CD4-positive, alpha-beta T cell treated with Interferon alpha-2 for 1 hour (primary cell): ENCODE data around the gene KCNMA1.

Source experiments
- DNase-seq, 2 donors: peaks; one replicate each; pipeline ENCODE4 v3.0.0-alpha.2; 2020 to 2022

KCNMA1 gene

DNA sequence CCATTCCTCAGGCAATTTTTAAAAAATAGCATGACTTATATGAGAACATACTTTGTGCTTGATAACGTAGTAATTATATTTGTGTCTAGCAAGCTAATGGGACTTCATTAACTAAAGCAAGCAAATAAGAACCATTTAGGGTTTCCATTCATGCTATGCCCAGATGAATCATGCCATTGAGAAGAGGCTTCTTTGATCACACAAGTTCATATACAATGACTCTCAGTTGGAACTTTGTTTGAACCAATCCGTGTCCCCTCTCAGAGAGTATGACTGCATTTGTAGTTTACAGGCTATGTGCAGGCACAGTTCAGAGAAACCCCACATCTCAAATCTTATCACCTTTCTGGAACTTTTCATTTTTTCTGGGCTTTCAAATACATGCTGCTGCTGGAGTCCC is 614.2 kb downstream of the KCNMA1 start:
- DNase-seq, result no peak

DNA sequence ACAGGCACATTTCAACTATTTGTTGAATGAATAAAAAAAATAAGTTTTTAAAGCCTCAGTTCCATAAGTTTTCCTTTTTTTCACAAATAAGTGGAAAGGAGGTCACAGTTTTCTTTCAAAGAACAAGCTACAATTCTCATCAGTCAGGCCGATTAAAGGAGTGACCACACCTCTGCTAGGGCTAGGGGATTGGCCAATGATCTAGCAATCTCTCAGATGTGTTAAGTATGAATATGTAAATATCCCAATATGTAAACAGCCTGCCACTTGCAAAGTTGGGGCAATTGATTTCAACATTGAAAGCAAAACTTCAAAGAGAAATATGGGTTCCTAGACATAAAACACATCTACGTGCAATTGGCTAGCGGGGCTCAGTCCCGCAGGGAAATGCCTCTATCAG is 614.9 kb downstream of the KCNMA1 start:
- DNase-seq, result no peak

DNA sequence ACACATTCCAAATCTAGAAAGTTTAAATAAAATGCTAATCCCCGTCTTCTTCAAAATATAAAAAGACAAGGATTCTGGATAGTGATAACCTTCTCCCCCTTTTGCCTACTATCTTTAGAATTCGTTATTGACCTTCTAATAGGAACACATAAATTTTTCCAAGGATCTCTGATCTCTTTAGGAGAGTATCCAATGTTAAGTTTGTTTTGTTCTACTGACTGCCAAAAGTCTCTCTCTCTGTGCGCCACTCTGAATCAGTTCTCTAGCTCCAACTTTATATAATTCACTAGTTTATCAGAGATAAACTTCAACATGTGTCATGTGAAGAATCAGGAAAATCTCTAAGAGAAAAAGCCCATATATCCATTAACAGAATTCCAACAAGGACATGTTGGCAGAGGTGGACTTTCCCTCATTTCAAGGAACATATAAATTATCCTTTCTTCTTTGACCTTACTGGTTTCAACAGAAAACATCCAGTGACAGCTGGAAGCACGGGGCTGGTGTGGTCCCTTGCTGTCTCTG is 615.6 kb downstream of the KCNMA1 start:
- DNase-seq, result no peak

- DNase-seq, result no peak
Observed at GRCh38 chr10:77020426-77021040, 617.1 kb downstream of the KCNMA1 start.

- no peak for DNase-seq
Observed at GRCh38 chr10:77016855-77017254, 620.8 kb downstream of the KCNMA1 start.

DNA sequence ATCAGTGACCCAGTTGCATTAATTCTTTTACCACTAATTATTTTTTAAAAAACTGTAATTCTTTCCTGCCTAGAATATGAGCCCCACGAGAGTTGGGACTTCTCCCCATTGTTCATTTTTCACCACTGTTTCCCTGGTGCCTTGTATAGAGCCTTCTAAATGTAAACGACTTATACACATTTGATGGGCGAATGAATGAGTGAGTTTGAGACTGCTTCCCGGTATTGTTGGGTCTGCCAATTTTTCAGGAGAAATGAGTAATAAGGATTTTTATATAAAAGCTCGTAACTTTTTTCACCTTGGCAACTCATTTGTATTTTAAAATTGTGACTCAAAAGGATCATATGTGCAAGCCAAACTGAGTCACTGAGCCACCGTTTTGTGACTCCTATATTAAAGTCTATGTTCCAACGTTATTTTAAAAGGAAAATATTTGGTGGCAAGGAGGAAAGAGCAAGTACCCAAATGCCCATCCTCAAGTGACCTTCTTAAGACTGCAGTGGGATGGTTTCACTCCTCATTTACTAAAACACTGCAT is 621.3 kb downstream of the KCNMA1 start:
- no peak for DNase-seq

DNA sequence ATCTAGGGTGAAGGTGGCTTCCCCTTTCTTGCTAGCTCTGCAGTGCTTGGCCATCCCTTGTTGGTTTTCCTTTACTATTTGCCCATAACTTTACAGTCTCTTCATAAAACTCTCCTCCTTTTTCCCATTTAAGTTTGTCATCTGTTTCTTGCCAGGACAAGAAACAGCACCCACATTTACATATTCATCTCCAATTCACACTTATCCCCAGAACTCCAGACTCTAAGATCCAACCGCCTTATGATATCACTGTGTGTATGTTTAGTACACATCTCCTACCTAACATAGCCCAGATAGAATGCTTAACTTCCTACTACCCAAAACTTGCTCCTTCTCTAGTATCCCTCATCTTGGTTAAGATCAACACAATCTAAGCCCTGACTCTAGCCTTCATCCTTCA is 622.2 kb downstream of the KCNMA1 start:
- DNase-seq, result no peak

- DNase-seq, result no peak
Observed at GRCh38 chr10:77012812-77013500, 624.7 kb downstream of the KCNMA1 start.

DNA sequence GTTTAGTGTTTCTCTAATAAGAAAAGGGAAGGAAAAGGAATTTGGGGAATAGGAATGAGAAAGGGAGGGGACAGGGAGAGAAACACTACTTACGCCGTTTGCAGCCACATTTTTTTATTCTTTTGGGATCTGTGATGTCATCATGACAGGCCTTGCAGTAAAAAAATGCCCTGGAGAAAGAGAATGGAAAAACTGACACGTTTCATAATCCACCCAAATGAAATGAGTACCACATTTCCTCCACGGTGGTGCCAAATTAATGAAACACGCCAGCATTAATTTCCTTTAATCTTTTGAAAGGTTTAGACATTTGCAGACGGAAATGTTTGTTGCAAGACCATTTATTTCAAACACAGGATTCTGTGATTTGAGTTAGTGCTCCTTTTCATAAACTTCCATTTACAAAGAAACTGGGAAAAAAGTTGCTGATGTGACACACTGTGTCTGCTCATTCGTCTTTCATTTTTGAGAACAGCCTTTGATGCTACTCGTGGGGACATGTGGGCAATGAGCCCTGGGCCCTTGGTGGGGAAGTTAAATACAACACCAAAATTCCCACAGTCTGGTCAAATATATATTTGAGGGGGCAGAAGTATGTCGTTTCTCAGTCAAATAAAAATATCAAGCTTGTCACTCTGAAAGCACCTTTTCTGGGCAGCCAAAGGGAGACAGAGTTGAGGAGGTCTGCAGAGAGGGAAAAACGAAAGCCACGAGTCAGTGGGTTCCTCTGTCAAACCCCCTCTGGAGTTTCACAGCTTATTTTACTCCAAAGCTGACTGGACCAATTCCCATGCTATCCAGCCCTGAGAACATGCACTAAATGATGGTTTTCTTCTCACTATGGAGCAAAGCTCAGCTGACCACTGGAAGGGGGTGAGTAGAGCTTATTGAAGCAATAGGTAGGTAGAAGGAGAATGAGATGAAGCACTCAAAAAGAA is 625.5 kb downstream of the KCNMA1 start:
- DNase-seq, result no peak

GRCh38 chr10:77010430-77010829 is 627.2 kb downstream of the KCNMA1 start:
- DNase-seq, result no peak

DNA sequence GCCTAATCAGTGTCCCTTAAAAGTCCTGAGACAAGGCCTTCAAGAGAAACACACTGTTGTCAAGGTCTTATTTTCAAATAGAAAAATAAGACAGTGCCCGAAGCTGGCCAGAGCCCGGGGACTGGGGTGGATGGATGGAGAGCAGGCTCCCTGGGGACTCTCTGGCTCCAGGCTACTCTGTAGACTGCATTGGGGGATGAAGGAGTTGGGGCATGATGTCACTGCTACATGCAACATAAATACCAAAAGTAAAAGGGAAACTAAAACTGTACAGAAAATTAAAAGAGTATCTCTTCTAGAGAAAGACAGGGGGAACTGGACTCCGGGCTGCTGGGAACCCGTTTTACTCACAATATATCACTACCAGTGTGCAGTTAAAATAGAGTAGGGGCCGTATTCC is 629.8 kb downstream of the KCNMA1 start:
- DNase-seq, result no peak

DNA sequence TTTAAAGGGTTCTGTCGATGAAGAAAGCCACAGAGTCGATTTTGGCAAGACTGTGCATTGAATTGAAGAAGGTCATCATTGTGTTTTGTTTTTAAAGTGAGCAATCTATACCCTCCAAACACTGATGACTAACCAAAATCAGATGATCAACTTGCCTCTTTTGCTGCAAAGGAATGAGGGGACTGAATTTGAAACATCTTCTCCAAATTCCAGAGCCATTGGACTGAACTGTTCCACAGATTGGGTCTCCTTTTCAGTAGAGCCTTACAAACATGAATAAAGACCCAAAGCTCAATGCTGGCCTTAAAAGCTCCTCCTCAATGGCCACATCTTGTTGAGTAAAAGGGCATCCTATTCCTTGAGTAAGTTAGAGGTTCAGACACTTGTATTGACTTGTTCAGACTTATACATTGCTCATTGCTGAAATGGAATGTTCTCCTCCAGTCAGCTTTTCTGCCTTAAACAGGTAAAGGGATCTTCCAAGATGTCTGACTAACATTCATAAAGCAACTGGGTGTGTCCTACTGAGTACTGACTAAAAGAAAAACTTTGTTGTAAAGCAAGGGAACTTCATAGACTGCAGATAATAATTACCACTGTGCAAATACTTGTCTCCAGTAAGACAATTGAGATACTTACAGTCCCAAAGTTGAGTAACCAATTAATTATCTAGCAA is 630.6 kb downstream of the KCNMA1 start:
- no peak for DNase-seq

- DNase-seq, result no peak
Observed at GRCh38 chr10:77005871-77006270, 631.7 kb downstream of the KCNMA1 start.

DNA sequence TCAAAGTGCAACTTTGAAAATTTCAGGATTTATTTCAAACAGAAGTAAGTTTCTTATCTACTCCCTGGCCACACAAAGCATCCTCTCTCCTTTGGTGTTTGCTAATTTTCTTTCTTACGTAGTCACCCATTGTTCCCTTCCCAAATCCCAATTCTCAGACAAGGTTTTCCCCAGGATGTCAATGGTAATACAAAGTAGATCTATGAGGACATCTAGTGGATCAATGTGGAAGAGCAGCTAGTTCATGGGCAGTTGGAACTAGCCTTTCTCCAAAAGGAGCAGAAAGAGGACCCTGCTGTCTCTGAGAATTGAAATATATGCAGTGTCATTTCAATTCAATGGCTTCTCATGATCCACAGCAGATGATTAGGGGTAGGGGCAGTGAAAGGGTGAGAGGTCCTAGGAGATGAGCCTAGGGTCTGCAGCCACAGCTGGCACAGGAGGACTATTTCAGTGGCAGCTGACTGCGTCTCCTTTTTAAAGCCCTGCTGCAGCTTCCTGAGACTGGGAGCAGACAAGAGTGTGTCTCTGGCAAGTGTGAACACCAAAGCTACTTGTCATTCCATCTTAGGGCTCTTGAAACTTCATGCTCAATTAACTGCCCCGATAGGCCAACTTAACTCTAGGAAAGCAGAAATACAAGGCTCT is 632.6 kb downstream of the KCNMA1 start:
- no peak for DNase-seq

DNA sequence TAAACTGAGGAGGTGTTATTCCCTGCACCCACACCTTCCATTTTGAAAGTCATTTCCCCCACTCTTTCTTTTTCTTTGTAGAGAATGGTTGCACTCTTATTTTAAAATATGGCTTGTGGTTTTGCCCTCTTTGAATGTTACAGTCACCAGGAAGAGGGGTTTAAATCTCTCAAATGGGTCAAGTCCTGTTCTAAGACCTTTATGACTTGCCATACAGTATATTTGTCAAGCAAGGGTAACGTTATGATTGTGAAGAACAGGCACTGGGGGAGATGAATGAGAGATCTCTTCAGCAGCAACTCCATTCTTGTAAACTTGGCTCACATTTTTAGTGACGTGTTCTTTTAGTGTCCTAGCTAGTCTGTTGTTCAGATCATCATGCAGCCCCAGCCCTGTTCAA is 634.7 kb downstream of the KCNMA1 start:
- DNase-seq, result no peak

DNA sequence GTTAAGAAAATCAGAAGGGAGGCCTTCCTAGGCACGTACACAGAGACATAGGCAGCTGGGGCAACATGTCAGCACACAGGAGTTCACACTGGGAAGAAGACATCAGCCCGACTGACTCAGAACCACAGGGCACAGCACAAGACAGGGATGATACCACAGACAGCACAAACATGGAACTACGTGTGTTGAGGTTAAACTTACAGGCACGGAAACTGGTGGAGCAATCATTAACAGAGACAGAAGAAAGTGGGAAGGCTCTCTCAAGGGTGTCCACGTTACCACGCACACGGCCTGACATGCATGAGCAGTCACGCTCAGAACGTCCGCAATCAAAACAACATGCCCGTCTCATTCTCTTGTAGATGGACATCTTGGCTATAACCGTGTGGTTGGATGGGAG is 636.4 kb downstream of the KCNMA1 start:
- DNase-seq, result no peak

DNA sequence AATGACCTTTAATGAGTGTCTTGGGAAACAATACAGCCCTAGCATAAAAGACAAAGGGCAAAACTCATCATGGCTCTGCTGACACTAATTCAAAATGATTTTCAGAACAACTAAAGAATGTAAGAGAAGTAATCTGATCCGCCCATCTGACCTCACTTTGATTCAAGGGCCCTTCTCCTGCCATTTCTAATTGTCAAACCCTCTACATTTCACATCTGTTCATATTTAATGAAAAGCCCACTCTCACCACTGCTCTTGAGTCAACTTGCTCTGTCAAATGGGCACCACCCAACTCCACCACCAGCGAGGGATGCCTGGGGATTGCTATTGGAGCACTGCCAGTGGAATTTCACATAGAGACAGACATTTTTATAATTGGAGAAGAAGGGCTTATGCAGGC is 639.2 kb downstream of the KCNMA1 start:
- DNase-seq, result no peak

GRCh38 chr10:76997631-76998030 is 640.0 kb downstream of the KCNMA1 start:
- no peak for DNase-seq

GRCh38 chr10:76995023-76995422 is 642.6 kb downstream of the KCNMA1 start:
- DNase-seq, result no peak

DNA sequence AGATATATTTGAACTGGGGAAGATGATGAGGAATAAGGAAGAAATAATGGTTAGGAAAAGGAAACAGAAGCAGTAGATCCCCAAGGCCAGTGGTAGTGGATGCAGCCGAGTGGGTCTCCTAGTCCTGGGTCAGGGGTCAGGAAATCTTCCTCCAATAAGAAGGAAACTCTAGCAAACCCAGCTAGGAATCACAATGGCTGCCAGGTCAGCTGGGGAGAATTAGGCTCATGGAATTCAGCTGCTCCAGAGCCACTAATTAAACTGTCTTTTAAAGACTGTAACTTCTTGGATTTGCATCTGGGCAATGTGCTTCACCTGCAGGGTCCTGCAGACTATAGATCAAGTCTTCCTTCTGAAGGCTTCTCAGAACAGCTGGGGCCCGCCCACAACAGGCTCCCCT is 644.4 kb downstream of the KCNMA1 start:
- no peak for DNase-seq

GRCh38 chr10:76992467-76992866 is 645.1 kb downstream of the KCNMA1 start:
- DNase-seq, result no peak

- DNase-seq, result no peak
Observed at GRCh38 chr10:76991621-76992020, 646.0 kb downstream of the KCNMA1 start.
